Fibroblast of lung (primary cell): ENCODE data around the gene PDILT. TPM values are rescaled to one million over a fixed set of nuclear protein-coding genes. Genes with fewer than 3 reads are reported as not detected.

Source experiments
- DNase-seq, 2 donors: peaks; one replicate each; pipeline versions ENCODE4 v3.0.0 to v3.0.0-alpha.2; 2010; ENCODE audit warnings: low read depth in 2 of 2
- H2AFZ ChIP-seq: 2 replicates; pipeline ENCODE4 v1.5.1; 2012; ENCODE audit warnings: low read length, control low read depth, inconsistent platforms
- H3K27ac ChIP-seq: 2 replicates; pipeline ENCODE4 v1.5.1; 2011; ENCODE audit warnings: low read length, control low read depth; ENCODE audit not compliant: insufficient read depth
- H3K27me3 ChIP-seq: 2 replicates; pipeline ENCODE4 v1.5.1; 2011; ENCODE audit warnings: mild to moderate bottlenecking, low read length; ENCODE audit not compliant: control insufficient read depth, insufficient read depth
- H3K36me3 ChIP-seq: 2 replicates; pipeline ENCODE4 v1.5.1; 2011; ENCODE audit warnings: low read length; ENCODE audit not compliant: control insufficient read depth, insufficient read depth
- H3K4me1 ChIP-seq: 2 replicates; pipeline ENCODE4 v1.5.1; 2011; ENCODE audit warnings: low read length; ENCODE audit not compliant: control insufficient read depth, insufficient read depth; ENCODE audit errors: extremely low read depth
- H3K4me2 ChIP-seq: 2 replicates; pipeline ENCODE4 v1.5.1; 2011; ENCODE audit warnings: low read length, control low read depth; ENCODE audit not compliant: insufficient read depth; ENCODE audit errors: extremely low read depth
- H3K4me3 ChIP-seq, 4 experiments: fragments of 200-600 bp in 1 of 4; sonication (generic) in 1 of 4; replicated peaks in 1 of 4; 2 replicates each; pipeline ENCODE4 v1.5.1; 2011 to 2016; ENCODE audit warnings: low read length in 4 of 4, low read depth in 3 of 4, mild to moderate bottlenecking in 3 of 4, control low read depth in 2 of 4, inconsistent platforms in 1 of 4, mixed read lengths in 1 of 4; ENCODE audit not compliant: insufficient read depth in 1 of 4; ENCODE audit errors: control extremely low read depth in 1 of 4
- H3K79me2 ChIP-seq: 2 replicates; pipeline ENCODE4 v1.5.1; 2012; ENCODE audit warnings: mild to moderate bottlenecking, low read length, inconsistent platforms; ENCODE audit not compliant: control insufficient read depth, insufficient read depth
- H3K9ac ChIP-seq: 2 replicates; pipeline ENCODE4 v1.5.1; 2011; ENCODE audit warnings: mild to moderate bottlenecking, low read length, control low read depth; ENCODE audit not compliant: insufficient read depth
- H3K9me3 ChIP-seq: 2 replicates; pipeline ENCODE4 v1.5.1; 2012; ENCODE audit warnings: low read depth, low read length; ENCODE audit not compliant: control insufficient read depth, insufficient read depth
- H4K20me1 ChIP-seq: 2 replicates; pipeline ENCODE4 v1.5.1; 2011; ENCODE audit warnings: low read length; ENCODE audit not compliant: control insufficient read depth, insufficient read depth; ENCODE audit errors: extremely low read depth
- CTCF ChIP-seq, 2 donors: IDR thresholded peaks in 1 of 2; conservative IDR thresholded peaks in 1 of 2; 1 replicate in 1 of 2; 2 replicates in 1 of 2; pipeline ENCODE4 v1.5.1; 2011 to 2012; ENCODE audit warnings: low read length in 2 of 2, control low read depth in 1 of 2, inconsistent platforms in 1 of 2, low read depth in 1 of 2, mild to moderate bottlenecking in 1 of 2
- EZH2 ChIP-seq: IDR thresholded peaks from 2 replicates; pipeline ENCODE4 v1.5.1; 2012; ENCODE audit warnings: low read length, control low read depth, mild to moderate bottlenecking; ENCODE audit errors: missing control alignments
- polyA plus RNA-seq, 2 donors: library from polyadenylated mRNA; depleted of rRNA in 1 of 2; stranded (reverse) in 1 of 2; unstranded in 1 of 2; fragments of >200 nt; gene quantifications; 2 replicates each; pipeline ENCODE4 v1.2.1, GENCODE V29; 2011 to 2012; ENCODE audit warnings: missing spikeins in 1 of 2
- total RNA-seq: library from RNA; depleted of rRNA; stranded (reverse); fragments of >200 nt; gene quantifications from 2 replicates; pipeline ENCODE4 v1.2.1, GENCODE V29; 2014

The PDILT gene
- total and polyA plus RNA-seq, 2 donors (not counting 1 experiment from before 2014, with no cell fraction given) = not detected

DNA sequence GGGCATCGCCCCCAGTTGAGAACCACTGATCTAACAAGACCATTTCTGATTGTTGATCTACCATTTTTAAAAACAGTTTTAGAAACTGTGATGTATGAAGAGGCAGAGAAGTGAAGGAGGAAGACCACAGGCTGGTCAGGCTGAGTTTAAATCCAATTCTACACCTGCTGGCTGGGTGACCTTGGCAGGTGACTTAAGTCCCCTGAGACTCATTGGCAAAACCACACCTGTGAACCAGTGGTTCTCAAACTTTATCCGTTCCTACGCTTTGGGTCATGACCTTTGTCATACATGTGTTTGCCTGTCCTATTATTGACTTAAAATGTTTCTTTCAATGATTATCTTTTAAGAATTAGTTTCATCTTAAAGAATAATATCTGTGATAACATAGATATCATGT is 79.5 kb downstream of the PDILT start:
- Histone ChIP-seq H3K4me3 (no peak overlapping the region), H3K9ac (no peak overlapping the region), H2AFZ (no peak overlapping the region), H3K79me2 (no peaks in the 10 kb centered on the region), H3K9me3 (no peaks in the 10 kb centered on the region), H3K4me1 (no peaks in the 10 kb centered on the region), H3K27me3 (no peaks in the 10 kb centered on the region), H3K4me2 (no peak overlapping the region), H3K27ac (no peak overlapping the region), H3K36me3 (no peaks in the 10 kb centered on the region), H4K20me1 (no peaks in the 10 kb centered on the region)
- TF ChIP-seq CTCF (conservative IDR thresholded peaks at IDR 0.05 in 1 of 2, IDR thresholded peaks at IDR 0.05 in 1 of 2; ENCODE audit: low read depth in 1 of 2, low read length in 2 of 2) = no peak
- TF ChIP-seq EZH2 = no peak
- DNase-seq = no peak

- Histone ChIP-seq H3K4me1 (no peaks in the 10 kb centered on the region), H3K9me3 (no peaks in the 10 kb centered on the region), H3K79me2 (no peaks in the 10 kb centered on the region), H3K27ac (no peak overlapping the region), H2AFZ (no peak overlapping the region), H3K4me2 (no peak overlapping the region), H3K4me3 (no peak overlapping the region), H3K27me3 (no peaks in the 10 kb centered on the region), H3K36me3 (no peaks in the 10 kb centered on the region), H4K20me1 (no peaks in the 10 kb centered on the region), H3K9ac (no peak overlapping the region)
- DNase-seq = no peak
- TF ChIP-seq CTCF (conservative IDR thresholded peaks at IDR 0.05 in 1 of 2, IDR thresholded peaks at IDR 0.05 in 1 of 2; ENCODE audit: low read depth in 1 of 2, low read length in 2 of 2) = no peak
- no peak for TF ChIP-seq EZH2
Measured at GRCh38 chr16:20323591-20324117, 80.9 kb downstream of the PDILT start.

- no peaks in the 10 kb centered on the region for H3K27me3 ChIP-seq
- H3K79me2 ChIP-seq = no peaks in the 10 kb centered on the region
- no peak overlapping the region for H3K27ac ChIP-seq
- no peak overlapping the region for H3K9ac ChIP-seq
- H3K4me3 ChIP-seq = no peak overlapping the region
- no peaks in the 10 kb centered on the region for H4K20me1 ChIP-seq
- no peak for TF ChIP-seq CTCF (conservative IDR thresholded peaks at IDR 0.05 in 1 of 2, IDR thresholded peaks at IDR 0.05 in 1 of 2; ENCODE audit: low read depth in 1 of 2, low read length in 2 of 2)
- no peak for TF ChIP-seq EZH2
- H3K9me3 ChIP-seq = no peaks in the 10 kb centered on the region
- no peak overlapping the region for H2AFZ ChIP-seq
- H3K4me1 ChIP-seq = no peaks in the 10 kb centered on the region
- H3K4me2 ChIP-seq = no peak overlapping the region
- DNase-seq = no peak
- H3K36me3 ChIP-seq = no peaks in the 10 kb centered on the region
Measured at GRCh38 chr16:20322696-20323095, 81.8 kb downstream of the PDILT start.
